NCI-H226 (cell line): ENCODE measurements around the gene INPP5A.
A peak's percentile ranks its signal among the peaks of the same experiment; 100 is the strongest.

Experiments
- DNase-seq: peaks from one replicate; pipeline ENCODE4 v3.0.0-alpha.2; 2015

Gene INPP5A

DNA sequence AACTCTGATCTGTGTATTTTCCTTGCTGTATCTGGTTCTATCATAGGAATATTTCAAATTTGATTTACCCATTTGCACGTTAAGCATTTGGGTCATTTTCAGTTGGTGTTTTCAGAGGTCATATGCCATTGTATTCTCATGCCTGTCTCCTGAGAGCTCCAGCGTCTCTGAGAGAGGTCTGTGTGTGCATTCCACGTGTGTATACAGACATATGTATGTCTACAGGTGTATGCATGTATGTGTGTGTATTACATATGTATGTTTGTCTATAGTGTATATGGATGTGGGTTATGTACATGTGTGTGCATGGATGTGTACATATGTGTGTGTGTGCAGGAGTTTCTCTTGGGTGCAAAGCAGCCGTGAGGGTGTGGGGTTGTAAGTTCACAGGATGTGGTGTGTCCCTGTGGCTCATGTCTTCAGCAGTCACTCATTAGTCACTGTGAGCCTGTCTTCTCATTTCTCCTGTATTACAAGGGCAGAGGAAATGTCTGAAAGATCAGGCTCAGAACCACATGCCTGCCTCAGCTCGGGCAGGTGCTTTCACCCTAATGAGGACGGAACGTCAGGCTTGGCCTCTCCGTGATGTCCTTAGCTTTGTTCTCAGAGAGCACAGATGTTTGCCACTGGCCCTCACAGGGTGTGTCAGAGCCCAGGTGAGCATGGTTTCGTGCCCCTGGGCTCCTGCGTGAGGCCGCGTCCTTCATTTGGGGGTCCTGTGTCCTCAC, 146.7 kb downstream of the INPP5A start:
- peak; percentile 4 for DNase-seq

DNA sequence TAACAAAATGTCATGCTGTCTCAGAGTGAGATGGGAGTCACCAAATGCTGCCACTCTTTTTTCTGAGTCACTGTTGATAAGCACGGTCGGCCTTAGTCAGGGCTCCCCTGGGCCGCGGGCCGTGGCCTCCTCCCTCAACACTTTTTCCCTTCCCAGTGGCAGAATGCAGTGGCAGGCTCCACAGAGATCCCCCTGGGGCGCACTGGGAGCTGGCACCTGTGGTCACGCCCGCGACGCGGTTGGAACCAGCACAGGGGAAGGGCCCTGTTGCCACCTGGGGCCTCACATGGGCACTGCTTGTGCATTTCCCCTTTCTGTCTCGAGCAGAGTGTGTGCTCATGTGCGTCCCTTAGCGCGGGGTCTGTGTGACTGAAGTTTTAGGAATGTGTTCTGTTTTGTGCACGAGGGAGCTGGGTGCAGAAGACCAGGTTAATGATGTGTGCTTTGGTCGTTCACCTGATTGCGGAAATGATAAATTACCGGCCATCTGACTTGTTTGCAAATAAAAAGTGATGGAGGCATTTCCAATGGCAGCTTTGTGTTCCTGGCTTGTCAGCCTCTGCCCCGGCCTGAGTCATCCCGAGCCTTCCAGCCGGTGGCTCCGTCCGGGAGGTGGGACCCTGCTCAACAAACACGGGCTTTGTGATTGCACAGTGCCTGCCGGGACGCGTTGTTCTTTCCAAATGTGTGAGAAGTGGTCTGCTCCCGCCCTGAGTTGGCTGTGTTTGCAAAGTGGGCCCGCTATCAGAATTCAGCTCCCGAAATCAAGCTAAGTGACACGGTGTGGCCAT, 147.7 kb downstream of the INPP5A start:
- peak; percentile 3 for DNase-seq

DNA sequence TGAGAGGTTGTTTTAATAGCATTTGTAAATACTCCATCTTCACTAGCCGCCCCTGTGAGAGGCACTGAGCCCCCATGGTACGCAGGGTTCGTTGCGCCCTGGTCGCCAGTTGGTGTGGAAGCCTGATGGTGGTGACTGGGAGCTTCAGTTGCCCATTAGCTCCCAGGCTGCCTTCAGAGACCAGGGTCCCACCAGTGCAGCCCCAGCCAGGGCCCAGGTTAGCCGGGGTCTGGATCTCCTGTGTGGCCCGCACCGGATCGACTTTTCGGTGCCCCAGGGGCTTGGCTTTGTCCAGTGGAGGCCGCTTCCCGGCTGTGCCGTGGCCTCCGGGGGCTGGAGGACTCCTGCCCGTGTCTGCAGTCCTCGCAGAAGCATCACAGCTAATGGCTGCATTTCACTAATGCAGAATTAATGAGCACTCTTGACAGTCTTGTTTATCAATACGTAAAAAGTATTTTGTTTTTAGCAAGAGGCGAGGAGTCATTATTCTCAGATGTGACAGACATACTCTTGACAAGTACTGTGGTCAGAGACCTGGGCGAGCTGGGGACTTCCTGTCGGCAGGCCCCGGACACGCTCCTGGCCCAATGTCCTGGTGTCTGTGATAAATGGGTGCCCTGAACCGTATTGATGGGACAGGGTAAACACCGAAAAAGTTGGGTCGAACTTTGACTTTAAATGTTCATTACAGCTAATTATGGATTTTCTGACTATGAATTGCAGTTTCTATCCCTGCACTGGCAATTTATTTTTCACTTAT, 148.5 kb downstream of the INPP5A start:
- no peak for DNase-seq

DNA sequence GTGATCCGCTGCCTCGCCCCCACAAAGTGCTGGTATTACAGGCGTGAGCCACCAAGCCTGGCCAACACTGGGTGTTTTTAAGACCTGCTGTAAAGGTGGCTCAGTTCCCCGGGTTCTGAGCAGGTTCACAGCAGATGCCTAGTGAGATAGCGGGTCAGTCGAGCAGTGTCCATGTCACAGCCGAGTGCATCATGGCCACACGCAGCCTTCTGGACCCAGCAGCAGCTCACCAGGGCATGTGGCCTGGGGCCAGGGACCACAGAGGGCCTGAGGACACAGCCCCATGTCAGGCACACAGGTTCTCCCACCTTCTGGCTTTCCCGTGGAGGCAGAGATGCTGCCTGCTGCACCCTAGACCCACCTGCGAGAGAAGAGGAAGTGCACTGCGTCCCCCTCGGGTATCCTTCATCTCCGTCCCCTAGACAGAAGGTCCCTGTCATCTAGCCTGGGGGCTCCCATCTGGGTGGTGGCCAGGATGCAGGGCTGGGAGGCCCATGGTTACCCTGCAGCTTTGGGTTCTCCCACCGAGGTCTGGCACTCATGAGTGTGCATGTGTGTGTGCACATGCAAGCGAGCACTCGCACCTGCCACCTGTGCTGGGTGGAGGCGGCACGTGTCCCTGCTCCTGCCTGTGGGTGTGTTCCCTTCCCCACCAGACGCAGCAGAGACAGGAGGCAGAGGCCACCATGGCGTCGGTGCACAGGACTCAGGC, 149.8 kb downstream of the INPP5A start:
- no peak for DNase-seq

DNA sequence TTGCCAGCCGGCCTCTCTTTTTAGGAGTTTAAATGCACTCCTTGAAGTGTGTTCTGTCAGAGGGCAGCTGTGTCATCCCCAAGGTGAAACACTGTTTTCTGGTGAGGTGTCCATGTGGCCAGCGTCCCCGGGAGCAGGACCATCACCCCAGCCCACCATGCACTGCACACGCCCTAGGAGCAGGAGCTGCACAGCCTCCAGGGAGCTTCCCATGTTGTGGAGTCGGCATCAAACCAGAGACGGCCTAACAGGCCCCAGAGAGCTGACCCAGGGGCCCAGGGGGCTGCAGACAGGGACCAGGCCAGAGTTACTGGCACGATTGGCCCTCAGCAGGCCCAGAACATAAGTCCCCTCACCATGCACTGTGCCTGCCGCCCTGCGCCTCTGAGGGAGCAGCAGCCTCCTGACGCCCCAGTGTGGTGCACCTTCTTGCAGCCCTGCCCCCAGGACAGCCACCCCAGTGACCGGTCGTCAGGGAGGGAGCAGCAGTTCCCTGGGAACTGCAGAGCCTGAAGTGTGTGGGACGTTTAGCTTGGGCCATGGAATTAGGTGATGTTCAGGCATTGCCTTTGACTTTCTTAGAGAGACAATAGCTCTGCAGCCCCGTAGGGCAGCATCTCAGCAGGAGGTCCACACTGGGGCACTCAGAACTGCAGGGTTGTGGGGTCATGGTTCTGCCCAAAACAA, 150.4 kb downstream of the INPP5A start:
- no peak for DNase-seq

DNA sequence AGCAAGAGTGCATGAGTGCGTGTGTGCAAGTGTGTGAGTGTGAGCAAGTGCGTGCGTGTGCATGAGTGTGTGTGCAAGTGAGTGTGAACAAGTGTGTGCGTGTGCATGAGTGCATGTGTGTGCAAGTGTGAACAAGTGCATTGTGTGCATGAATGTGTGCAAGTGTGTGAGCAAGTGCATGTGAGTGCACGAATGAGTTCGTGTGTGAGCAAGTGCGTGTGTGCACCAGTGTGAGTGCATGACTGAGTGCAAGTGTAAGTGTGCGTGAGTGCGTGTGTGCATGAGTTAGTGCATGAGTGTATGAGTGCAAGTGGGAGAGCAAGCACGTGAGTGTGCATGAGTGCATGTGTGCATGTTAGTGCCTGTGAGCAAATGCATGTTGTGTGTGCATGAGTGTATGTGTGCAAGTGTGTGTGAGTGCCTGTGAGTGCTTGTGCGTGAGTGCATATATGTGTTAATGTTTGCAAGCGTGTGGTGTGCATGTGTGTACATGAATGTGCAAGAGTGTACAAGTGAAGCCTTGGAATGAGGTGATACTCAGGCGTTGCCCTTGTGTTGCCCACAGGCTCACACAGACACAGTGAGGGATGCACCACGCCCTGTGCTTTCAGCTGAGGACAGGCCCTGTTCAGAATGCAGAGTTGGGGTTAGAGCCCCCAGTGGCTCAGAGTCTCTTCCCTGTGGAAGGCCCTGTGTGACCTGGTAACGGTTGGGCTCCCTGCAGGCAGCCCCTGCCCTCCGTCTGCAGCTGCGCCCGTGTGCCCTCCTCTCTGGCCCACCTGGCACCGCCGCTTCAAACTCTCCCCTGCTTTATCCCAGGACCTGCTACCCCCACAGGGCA, 151.2 kb downstream of the INPP5A start:
- no peak for DNase-seq

DNA sequence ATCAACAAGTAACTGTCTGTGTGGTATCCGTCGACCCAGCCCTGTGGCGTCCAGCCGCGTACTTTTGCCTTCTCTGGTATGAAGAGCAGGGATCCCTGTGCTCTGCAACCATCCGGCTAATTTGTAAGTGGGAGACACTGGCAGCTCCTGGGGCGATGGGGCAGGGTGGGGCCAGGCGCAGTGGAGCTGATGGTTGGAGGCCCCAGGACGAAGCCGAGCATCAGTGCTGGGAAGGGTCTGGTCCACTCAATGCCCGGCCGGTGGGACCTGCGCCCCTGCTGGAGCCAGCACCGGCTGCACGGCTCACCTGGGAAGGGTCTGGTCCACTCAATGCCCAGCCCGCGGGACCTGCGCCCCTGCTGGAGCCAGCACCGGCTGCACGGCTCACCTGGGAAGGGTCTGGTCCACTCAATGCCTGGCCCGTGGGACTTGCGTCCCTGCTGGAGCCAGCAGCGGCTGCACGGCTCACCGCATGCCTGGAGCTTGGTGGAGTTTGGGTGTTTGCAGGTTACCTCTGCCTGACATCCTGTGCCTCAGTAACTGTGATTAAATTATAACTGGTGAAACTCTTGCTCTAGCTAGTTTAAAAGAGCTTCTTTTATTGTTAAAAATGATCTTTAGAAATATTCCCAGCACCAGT, 152.3 kb downstream of the INPP5A start:
- no peak for DNase-seq

DNA sequence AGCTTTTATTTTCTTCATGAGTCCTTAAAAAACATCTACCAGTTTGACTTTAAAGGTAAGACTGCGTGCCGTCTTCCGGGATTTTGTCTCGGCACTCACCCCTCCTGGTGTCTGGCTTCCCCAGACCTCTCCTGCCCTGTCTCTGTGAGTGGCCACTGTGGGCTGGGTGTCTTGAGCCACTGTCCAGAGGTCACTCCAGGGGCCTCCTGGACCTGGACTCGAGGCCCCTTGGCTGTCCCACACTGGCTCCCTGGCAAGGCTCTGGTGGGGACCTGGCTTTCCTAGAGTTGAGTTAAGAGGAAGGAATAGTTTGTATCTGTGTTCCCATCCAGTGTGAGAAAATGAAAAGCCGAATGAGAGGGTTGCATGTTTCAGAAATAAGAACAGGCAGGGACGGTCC, 152.8 kb downstream of the INPP5A start:
- no peak for DNase-seq

DNA sequence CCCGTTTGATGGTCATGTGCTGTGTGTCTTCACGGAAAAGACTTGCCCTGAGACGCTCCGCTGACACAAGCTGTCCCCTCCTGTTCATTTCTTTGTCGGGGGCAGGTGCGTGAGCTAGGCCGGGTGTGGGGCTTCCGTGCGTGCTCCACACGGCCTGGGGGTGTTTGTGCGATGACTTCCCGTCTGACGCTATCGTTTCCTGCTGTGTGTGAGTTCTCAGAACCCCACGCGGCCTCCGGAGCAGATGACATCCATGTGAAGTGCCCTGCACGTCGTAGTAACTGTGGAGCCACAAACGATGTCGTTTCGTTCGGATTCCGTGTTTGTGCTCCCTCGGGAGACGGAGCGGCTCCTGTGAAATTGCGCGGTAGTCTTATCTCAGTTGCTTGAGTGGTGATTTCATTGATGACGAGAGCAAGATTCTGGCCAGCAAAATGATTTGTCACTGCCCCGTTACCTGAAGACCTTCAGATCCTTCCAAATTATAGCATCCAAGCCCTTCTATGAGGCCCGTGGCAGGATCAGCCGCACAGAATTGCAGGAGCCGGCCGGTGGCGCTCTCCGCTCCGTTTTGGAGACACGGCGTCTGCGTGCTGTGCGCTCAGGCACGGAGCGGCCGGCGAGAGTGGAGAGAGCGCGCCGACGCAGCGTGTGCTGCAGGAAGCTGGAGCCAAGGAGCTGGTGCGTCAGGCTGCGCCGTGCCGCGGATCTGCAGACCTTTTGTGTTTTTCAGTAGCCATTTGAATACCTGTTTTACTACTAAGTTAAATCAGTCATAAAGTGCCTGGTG, 153.4 kb downstream of the INPP5A start:
- DNase-seq: no peak

DNA sequence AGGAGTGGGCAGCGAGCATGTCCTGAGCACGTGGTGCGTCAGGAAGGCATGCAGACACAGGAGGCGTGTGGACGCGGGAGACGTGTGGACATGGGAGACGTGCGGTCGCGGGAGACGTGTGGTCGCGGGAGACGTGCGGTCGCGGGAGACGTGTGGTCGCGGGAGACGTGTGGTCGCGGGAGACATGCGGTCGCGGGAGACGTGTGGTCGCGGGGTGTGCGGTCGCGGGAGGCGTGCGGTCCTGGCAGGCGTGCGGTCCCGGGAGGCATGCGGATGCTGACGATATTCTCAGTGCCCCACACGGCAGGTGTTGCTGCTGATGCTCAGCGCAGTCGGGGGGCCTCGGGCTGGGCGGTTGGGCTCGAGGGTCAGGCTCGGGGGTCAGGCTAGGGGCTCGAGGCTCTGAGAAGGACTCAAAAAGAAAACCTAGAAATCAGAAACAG, 154.1 kb downstream of the INPP5A start:
- DNase-seq: no peak

DNA sequence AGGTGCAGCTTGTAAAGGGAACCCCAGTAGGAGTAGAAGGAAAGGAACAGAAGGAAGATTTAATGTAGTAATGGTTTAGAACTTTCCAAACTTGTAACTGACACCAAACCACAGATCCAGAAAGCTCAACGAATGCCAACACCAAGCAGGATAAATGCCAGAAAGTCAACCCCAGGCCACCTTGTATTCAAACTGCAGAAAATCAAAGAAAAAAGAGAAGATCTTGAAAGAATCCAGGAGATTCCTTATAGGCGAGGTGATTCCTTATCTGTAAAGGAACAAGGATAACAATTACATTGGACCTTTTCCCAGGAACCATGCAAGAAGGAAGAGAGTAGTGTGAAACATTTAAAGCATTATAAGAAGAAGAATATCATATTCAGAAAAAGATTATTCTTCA, 154.7 kb downstream of the INPP5A start:
- peak; percentile 33 for DNase-seq

DNA sequence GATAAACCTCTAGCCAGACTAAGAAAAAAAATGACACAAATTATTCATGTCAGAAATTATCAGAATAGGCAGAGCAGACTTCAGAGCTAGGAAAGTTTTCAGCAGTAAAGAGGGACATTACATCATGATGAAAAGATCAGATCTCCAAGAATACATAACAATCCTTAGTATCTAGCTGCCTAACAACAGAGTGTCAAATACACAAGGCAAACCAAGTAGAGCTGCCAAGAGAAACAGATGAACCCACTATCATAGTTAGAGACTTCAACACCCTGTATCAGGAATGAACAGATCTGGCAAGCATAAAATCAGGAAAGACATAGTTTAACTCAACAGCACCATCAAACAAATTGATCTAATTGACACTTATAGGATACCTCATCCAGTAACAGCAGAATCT, 156.1 kb downstream of the INPP5A start:
- peak; percentile 8 for DNase-seq

DNA sequence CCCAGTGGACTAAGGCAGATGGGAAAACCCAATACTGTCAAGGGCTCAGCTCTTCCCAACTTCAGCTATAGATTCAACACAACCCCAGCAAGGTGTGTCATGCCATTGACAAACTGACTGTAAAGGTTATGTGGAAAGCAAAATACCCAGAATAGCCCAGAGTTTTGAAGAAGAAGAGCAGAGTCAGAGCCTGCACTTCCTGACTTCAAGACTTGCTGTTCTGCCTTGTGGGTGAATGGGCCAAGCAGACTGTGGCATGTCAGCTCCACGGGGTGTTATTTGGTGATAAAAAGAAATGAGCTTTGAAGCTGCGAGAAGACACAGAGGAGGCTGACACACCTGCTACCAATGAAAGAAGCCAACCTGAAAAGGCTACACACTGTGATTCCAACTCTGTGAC, 158.6 kb downstream of the INPP5A start:
- DNase-seq: no peak

DNA sequence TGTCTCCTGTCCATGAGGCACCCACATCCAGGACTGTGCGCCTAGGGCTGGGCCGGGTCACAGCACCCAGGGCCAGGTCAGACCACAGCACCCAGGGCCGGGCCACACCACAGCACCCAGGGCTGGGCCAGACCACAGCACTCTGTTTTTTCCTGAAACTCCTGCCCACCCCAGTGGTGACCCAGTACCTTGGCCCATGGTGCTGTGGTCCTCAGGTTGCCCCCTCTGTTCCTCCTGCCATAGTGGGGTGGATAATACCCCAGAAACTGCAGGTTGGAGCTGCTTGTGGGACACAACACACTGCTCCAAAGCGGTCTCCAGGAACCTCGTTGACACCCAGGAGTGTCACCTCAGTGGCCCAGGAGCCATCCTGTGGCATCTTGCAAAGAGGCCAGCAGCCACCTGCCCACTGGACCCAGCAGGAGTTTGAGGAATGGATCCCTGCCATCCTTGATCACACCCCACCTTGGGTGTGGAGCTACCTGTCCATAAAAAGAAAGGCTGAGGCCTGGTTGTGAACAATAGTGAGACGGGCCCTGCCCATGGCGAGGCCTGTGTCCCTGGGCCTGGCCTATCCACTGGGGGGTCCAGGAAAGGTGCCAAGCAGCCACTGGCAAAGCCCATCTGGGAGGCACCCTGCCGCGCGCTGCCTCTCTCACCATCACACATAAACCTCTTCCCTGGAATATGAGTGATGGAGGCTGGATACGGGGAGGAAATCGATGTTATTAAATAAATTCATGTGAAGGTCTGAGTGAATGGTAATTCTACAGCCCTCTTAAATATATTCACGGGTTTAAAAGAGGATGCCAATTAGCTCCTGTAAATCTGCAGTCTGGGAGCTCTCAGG, 159.4 kb downstream of the INPP5A start:
- no peak for DNase-seq

DNA sequence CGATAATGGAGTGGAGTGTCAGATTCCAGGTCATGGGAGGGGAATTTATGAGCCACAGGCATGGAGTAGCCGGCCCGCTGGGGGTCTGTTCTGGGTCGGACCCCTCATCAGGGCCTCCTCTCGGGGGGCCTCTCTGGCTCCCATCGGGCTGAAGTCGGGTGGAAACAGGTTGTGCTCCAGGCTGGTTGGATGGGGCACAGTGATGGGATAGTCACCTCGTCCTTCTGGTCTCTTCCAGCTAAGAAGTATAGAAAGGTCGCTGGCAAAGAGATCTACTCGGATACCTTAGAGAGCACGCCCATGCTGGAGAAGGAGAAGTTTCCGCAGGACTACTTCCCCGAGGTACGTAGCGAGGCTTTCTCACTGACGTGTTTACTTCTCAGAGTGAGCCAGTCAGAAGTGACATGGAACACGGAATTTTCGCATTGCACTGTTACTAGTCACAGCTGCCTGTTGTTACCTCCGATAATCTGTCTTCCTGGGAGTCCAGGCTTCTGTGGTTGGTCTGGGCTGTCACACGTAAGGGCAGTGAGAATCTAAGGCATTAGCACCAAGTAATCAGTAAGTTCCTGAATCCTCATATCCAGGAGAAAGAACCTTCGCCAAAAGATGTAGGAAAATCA, 160.1 kb downstream of the INPP5A start:
- no peak for DNase-seq

DNA sequence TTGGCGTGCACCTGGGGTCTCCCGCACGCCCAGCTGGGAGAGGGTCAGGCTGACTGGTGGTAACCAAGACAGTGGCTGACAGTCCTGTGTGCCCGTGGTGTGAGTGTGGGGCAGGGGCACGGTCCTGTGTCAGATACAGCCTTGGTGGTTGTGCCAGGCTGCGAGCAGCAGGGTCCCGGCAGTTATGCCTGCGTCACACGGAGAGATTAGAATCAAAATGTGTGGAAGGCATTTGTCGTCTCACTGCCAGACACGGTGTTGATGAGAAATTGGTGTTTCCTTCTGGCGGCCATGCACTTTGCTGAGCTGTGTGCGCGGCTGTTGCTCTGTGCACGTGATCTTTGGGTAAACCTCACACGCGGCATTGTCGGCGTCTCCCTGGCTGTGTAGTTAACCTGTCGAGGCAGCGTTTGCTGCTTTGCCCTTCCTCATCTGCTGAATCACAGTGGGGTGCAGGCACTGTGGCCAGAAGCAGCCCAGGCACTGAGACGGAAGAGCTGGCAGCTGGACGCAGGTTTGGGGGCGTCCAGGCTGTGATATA, 160.7 kb downstream of the INPP5A start:
- DNase-seq: no peak

DNA sequence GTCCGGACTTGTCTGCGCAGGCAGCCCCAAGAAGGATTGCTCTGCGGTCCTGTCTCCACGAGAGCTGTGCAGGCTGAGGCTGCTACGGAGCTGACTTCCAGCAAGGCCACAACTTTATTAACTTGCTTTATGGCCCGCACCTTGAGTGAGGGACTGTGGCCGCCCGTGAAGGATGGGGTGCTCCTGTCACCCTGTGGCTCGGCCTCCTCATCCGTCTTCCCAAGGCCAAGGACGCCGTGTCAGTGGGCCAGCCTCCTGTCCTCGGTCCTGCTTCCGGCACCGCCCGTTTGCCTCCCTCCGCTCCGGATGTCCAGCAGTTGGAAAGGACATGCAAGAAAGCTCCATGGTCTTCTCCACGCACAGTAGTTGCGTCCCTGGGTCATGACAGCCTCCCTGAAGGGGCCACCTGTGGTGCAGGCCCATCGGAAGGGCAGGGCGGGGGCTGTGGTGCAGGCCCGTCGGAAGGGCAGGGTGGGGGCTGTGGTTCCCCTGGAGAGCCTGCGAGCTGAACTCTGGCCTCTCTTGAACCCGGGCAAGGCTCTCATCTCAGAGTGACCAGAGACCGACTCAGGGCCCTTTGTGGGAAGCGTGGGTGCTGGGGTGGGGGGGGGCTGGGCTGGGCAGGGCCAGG, 161.3 kb downstream of the INPP5A start:
- no peak for DNase-seq
